Nasal cavity respiratory epithelium epithelial cell of viscerocranial mucosa (primary cell): ENCODE results near the gene FAM13A. TPM values are rescaled to one million over a fixed set of nuclear protein-coding genes. Genes with fewer than 3 reads are reported as not detected.

Source experiments
- total RNA-seq: library from RNA; depleted of rRNA; stranded (reverse); fragments of >200 nt; gene quantifications from 2 replicates; pipeline ENCODE4 v1.2.3, GENCODE V29; 2014

The FAM13A gene
- 3.4 and 8.0 TPM in 2 replicates for total RNA-seq

DNA sequence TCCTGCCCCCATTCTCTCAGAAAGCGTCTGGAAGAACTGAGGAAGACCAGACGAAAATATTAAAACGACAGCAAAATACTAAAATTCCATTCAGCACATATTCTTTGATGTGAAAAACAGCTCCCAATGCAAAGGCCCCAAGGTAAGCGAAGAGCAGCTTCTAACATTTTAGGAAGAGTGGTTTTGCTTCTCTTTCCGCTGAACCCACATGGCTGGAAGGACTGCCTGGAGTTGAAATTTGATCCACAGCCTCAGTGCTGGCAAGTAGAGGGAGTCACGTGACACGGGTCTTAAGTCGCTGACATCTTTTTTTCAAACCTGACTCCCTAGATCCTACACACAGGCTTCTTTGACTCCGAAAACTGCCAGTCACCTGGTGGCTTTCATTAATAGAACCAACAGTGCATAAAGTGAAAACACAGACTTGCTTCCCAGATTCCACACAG, at the start of gene FAM13A:
Gene FAM13A (minus strand): TSS at position 233 of the 446 bp plus-strand sequence. CDS start 221 bp downstream, at position 12.

GRCh38 chr4:88697588-88698329, 359.2 kb downstream of the FAM13A start, which contains the start of gene NAP1L5:
TSS of gene NAP1L5 (minus strand) at chr4:88697829. CDS start at chr4:88697754, 75 bp downstream.

Other genes starting within 250 kb of the FAM13A start
- 19.6 and 21.2 TPM in 2 replicates for gene TIGD2, start 54.3 kb upstream of the FAM13A start, total RNA-seq